Stimulated activated CD8-positive, alpha-beta memory T cell treated with anti-CD3 and anti-CD28 coated beads, Interleukin-7, amount 100 ng/mL, for 24 hours (primary cell): ENCODE data around the gene SNRPB.
A peak's percentile ranks its signal among the peaks of the same experiment; 100 is the strongest.
"Not testable (repeated sequence)": the region's sequence is repeated elsewhere in the genome, so short reads cannot be mapped to it uniquely, and the experiment has no call there.

Experiments
- DNase-seq: peaks from one replicate; pipeline ENCODE4 v3.0.0-alpha.2; 2020; ENCODE audit warnings: low read depth

SNRPB gene

GRCh38 chr20:2470423-2471193, at the start of gene SNRPB:
Gene SNRPB (minus strand): TSS chr20:2470789. CDS start chr20:2470690, 99 bp downstream.
- DNase-seq = peak; percentile 91

- DNase-seq = no peak
Observed at GRCh38 chr20:2519115-2519809, 48.7 kb upstream of the SNRPB start.

DNA sequence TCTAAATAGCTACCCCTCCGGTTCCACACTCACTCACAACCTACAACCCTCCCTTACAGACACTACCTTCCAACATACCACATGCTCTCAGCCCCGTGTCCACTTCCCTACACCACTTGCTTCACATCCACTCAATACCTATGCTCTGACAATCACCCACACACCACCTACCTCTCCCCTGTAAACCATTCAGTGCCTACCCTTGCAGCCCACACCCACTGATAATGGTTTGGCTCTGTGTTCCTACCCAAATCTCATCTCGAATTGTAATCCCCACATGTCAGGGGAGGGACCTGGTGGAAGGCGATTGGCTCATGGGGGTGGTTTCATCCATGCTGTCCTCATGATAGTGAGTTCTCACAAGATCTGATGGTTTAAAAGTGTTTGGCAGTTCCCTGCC, 48.0 kb upstream of the SNRPB start:
- DNase-seq = no peak

- DNase-seq = no peak
Observed at GRCh38 chr20:2518096-2518495, 47.5 kb upstream of the SNRPB start.

GRCh38 chr20:2516399-2516798, 45.8 kb upstream of the SNRPB start:
- DNase-seq = no peak

- no peak for DNase-seq
Observed at GRCh38 chr20:2515203-2515602, 44.6 kb upstream of the SNRPB start.

- no peak for DNase-seq
Observed at GRCh38 chr20:2509794-2510193, 39.2 kb upstream of the SNRPB start.

- DNase-seq = no peak
Observed at GRCh38 chr20:2509468-2509781, 38.8 kb upstream of the SNRPB start.

DNA sequence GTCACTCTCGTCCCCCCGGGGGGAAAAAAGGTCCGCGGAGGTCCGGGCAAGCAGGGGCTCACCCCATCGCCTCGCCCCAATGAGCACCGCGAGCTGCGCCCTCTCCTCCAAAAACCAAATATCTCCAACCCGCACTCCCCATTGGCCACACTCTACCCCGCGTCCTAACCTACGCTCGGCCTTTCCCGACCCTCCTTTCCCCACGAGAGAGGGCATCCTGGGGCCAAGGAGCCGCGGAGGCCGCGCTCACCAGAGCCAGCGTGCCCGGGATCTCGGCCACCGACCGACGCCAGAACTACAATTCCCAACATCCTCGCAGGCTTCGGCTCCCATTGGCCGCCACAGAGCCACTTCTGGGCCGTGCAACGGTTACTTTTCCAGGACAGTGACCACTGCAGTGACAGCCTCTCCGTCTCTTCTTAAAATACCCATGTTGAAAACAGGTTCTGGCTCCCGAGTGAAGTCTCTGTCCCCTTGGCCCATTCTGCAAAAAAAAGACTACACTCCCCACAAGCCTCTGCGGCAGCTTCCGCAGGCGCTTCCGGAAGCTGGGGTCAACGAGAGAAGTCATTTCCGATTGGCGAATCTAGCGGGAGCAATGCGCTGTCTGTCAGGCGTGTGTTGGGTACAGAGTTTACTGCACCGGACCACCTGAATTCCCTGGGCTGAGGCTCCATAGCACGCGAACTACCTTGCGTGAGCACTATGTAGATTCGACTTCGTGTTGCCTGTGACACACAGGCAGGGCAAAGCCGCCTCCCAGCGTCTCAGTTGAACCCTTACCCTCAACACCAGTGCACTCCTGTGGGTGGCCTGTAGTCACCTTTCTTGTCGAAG, 38.3 kb upstream of the SNRPB start, which contains the start of gene ZNF343:
ZNF343 (minus strand) TSS at position 285 of the 837 bp plus-strand sequence. CDS start 15,020 bp downstream, outside the sequence.
- peak; percentile 55 for DNase-seq

- no peak for DNase-seq
Observed at GRCh38 chr20:2507875-2508630, 37.5 kb upstream of the SNRPB start.

- DNase-seq = no peak
Observed at GRCh38 chr20:2507464-2507863, 36.9 kb upstream of the SNRPB start.

DNA sequence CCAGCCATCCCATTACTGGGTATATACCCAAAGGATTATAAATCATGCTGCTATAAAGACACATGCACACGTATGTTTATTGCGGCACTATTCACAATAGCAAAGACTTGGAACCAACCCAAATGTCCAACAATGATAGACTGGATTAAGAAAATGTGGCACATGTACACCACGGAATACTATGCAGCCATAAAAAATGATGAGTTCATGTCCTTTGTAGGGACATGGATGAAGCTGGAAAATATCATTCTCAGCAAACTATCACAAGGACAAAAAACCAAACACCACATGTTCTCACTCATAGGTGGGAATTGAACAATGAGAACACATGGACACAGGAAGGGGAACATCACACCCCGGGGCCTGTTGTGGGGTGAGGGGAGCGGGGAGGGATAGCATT, 35.8 kb upstream of the SNRPB start:
- not testable (repeated sequence) for DNase-seq

DNA sequence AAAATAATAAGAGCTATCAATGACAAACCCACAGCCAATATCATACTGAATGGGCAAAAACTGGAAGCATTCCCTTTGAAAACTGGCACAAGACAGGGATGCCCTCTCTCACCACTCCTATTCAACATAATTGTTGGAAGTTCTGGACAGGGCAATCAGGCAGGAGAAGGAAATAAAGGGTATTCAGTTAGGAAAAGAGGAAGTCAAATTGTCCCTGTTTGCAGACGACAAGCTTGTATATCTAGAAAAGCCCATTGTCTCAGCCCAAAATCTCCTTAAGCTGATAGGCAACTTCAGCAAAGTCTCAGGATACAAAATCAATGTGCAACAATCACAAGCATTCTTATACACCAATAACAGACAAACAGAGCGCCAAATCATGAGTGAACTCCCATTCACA, 34.2 kb upstream of the SNRPB start:
- not testable (repeated sequence) for DNase-seq

GRCh38 chr20:2502808-2503384, 32.3 kb upstream of the SNRPB start:
- not testable (repeated sequence) for DNase-seq

- DNase-seq = no peak
Observed at GRCh38 chr20:2485661-2486060, 15.1 kb upstream of the SNRPB start.

DNA sequence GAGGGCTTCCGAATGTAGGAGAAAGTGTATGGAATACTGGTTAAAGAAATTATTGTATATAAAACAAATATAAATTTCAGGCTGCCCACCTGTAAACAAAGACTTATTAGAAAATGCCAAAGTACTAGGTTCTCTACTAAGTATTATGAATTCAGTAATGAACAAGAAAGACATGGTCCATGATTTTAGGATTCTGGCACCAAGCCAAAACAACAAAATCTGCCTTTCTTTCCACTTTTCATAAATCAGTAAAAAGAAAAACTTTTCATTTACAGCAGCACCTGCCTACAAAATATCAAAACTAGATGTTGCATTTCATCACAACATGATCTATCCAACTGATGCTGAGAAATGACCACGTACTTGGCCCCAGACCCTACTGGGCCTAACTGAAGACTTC, 14.5 kb upstream of the SNRPB start:
- no peak for DNase-seq

DNA sequence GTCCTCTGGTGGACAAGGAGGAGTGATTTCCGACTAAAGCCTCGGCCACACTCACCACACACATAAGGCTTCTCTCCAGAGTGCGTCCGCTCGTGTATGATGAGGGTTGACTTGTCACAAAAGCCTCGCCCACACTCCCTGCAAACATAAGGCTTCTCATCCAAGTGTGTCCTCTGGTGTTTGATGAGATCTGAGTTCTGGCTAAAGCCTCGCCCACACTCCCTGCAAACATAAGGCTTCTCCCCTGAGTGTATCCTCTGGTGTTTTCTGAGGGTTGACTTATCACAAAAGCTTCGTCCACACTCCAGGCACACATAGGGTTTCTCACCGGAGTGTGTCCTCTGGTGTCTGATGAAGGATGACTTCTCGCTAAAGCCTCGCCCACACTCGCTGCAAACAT, 12.9 kb upstream of the SNRPB start:
- DNase-seq = no peak

DNA sequence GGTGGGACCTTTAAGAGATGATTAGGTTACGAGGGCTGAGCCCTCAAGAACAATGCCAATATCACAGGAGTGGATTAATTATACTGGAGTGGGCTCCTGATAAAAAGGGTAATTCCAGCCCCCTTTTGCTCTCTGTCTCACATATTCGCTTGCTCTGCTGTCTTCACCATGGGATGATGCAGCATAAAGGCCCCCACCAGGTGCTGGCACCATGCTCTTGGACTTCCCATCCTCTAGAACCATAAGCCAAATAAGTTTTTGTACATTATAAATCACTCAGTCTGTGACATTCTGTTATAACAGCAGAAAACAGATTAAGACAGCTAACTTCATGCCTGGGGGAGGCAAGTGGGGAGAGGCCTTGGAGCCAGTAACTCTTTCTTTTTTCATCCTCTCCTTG, 9.8 kb upstream of the SNRPB start:
- DNase-seq = no peak

DNA sequence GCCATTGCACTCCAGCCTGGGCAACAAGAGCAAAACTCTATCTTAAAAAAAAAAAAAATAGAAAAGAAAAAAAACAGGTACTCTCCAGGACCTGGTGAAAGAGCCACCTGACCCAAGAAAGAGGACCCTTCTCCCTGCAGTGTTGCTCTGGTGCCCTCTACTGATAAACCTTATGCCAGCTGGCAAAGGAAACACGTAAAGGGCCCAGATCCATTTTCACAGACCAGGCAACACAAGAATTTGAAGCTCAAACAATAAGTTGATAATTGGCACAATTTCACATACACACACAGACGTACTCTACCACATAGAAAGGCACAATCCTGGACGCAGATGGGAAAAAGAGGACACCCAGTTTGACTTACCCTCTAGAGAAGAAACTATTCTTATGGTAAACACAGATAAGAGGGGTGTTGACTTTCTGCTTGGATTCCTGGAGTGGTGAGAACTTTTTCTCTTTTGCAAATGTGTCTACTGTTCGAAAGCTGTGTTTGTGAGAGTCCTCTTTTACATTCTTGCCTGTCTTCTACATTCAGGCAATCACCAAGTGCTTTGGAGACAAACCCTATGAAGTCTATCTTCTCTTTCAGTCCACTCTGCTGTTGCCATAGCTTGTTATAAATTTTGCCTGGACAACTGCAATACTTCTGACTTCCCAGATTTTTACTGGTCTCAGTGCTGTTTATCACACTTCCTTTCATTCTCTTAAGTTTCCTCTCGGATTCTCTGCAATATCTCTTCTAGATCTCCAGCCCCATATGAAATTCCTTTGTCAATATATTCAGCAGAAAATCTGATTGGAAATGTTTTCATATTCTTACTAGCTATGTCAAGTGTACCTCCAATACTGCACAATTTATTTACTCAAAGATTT, 6.4 kb upstream of the SNRPB start:
- no peak for DNase-seq
